Parathyroid adenoma (tissue), 2 donors: Measurements from ENCODE around the gene ARHGEF4.
A peak's percentile ranks its signal among the peaks of the same experiment; 100 is the strongest.
"Not testable (repeated sequence)": the region's sequence is repeated elsewhere in the genome, so short reads cannot be mapped to it uniquely, and the experiment has no call there.

ENCODE experiments used
- H2AFZ ChIP-seq: fragments of 300-600 bp; sonication (generic); one replicate; pipeline ENCODE4 v1.7.0; 2017; ENCODE audit warnings: antibody characterized with exemption, mild to moderate bottlenecking
- H3K27ac ChIP-seq: fragments of 300-600 bp; sonication (generic); one replicate; pipeline ENCODE4 v1.7.0; 2017
- H3K27me3 ChIP-seq: fragments of 300-600 bp; sonication (generic); one replicate; pipeline ENCODE4 v1.7.0; 2017; ENCODE audit warnings: low read length; ENCODE audit not compliant: control insufficient read depth, insufficient read depth
- H3K36me3 ChIP-seq: fragments of 300-600 bp; sonication (generic); one replicate; pipeline ENCODE4 v1.7.0; 2017; ENCODE audit warnings: low read length; ENCODE audit not compliant: control insufficient read depth, insufficient read depth
- H3K4me1 ChIP-seq: fragments of 300-600 bp; sonication (generic); one replicate; pipeline ENCODE4 v1.7.0; 2017; ENCODE audit warnings: control low read depth
- H3K4me2 ChIP-seq: fragments of 300-600 bp; sonication (generic); one replicate; pipeline ENCODE4 v1.7.0; 2017; ENCODE audit warnings: low read length
- H3K4me3 ChIP-seq: fragments of 300-600 bp; sonication (generic); one replicate; pipeline ENCODE4 v1.7.0; 2017; ENCODE audit warnings: low read depth, low read length
- H3K79me2 ChIP-seq: fragments of 300-600 bp; sonication (generic); one replicate; pipeline ENCODE4 v1.7.0; 2017; ENCODE audit warnings: control low read depth
- H3K9ac ChIP-seq: fragments of 300-600 bp; sonication (generic); one replicate; pipeline ENCODE4 v1.7.0; 2017; ENCODE audit warnings: mild to moderate bottlenecking
- H3K9me3 ChIP-seq: fragments of 300-600 bp; sonication (generic); one replicate; pipeline ENCODE4 v1.7.0; 2017; ENCODE audit warnings: low read length; ENCODE audit not compliant: control insufficient read depth
- TF ChIP-seq, protein P1 (sequence below): fragments of 300-600 bp; sonication (generic); IDR thresholded peaks from one replicate; pipeline ENCODE4 v1.7.0; 2017; ENCODE audit warnings: antibody characterized with exemption, mild to moderate bottlenecking
- donor health status: primary hyperparathyroidism.

ARHGEF4 gene

DNA sequence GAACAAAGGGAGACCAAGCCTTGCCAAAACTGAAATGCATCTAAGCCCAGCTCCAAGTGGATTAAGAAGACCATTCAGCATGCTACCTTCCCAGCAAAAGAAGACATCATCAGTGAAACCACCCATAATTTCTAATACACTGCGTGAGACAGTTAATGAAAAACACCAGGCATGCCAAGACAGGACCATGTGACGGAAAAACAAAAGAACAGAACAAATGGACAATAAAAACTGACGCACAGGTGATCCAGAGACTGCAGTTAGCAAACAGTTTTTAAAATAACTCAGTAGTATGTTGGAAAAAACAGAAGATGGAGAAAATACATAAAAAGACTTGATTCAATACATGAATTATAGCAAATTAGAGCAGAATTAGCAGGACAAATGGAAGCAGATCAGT, 241.3 kb downstream of the ARHGEF4 start:
- H3K9me3 ChIP-seq = no peaks in the 10 kb centered on the region
- H3K36me3 ChIP-seq = no peaks in the 10 kb centered on the region
- no peak overlapping the region for H3K9ac ChIP-seq
- no peak overlapping the region for H3K27ac ChIP-seq
- no peak overlapping the region for H3K4me2 ChIP-seq
- H3K4me3 ChIP-seq = no peak overlapping the region
- H3K79me2 ChIP-seq = peaks cover 76% of the 10 kb centered on the region
- peaks cover 8% of the 10 kb centered on the region for H3K4me1 ChIP-seq
- TF ChIP-seq, protein P1, sequence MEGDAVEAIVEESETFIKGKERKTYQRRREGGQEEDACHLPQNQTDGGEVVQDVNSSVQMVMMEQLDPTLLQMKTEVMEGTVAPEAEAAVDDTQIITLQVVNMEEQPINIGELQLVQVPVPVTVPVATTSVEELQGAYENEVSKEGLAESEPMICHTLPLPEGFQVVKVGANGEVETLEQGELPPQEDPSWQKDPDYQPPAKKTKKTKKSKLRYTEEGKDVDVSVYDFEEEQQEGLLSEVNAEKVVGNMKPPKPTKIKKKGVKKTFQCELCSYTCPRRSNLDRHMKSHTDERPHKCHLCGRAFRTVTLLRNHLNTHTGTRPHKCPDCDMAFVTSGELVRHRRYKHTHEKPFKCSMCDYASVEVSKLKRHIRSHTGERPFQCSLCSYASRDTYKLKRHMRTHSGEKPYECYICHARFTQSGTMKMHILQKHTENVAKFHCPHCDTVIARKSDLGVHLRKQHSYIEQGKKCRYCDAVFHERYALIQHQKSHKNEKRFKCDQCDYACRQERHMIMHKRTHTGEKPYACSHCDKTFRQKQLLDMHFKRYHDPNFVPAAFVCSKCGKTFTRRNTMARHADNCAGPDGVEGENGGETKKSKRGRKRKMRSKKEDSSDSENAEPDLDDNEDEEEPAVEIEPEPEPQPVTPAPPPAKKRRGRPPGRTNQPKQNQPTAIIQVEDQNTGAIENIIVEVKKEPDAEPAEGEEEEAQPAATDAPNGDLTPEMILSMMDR = no peak
- H3K27me3 ChIP-seq = no peaks in the 10 kb centered on the region
- H2AFZ ChIP-seq = no peak overlapping the region

DNA sequence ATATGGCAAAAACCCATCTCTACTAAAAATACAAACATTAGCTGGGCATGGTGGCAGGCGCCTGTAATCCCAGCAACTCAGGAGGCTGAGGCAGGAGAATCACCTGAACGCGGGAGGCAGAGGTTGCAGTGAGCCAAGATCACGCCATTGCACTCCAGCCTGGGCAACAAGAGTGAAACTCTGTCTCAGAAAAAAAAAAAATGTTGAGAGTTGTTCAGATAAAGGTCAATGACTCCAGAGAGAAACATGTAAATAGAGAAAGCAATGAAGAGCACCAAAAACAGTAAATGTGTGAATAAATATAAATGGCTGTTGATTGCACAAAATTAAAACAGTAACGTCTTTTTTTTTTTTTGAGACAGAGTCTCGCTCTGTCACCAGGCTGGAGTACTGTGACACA, 243.2 kb downstream of the ARHGEF4 start:
- not testable (repeated sequence) for H3K4me2 ChIP-seq, H2AFZ ChIP-seq, H3K27me3 ChIP-seq, H3K4me3 ChIP-seq, H3K27ac ChIP-seq, H3K36me3 ChIP-seq, H3K4me1 ChIP-seq, H3K9ac ChIP-seq, H3K9me3 ChIP-seq
- peaks cover 73% of the 10 kb centered on the region for H3K79me2 ChIP-seq

DNA sequence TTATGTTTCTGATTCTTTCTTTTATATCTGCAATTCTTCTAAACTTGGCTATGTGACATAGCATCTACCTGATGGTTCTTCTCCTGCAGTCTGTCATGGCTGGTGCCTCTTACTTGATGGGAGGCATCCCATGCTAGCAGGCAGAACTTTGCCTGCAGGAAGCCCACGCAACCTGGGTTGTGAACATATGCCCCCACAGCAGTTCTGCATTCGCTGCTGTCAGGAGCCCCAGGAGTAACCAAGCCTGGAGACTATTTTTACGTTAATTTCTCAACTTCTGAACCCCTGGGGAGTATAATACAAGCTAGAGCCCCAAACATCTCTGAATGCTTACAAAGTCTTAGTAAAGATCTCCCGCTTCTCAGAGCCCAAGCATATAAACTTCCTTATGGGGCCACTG, 244.5 kb downstream of the ARHGEF4 start:
- H3K4me2 ChIP-seq = no peak overlapping the region
- H2AFZ ChIP-seq = no peak overlapping the region
- H3K4me3 ChIP-seq = no peak overlapping the region
- no peaks in the 10 kb centered on the region for H3K9me3 ChIP-seq
- no peaks in the 10 kb centered on the region for H3K27me3 ChIP-seq
- no peak overlapping the region for H3K27ac ChIP-seq
- peaks cover 75% of the 10 kb centered on the region for H3K79me2 ChIP-seq
- no peaks in the 10 kb centered on the region for H3K36me3 ChIP-seq
- H3K9ac ChIP-seq = no peak overlapping the region
- TF ChIP-seq, protein P1 = no peak
- peaks cover 4% of the 10 kb centered on the region for H3K4me1 ChIP-seq

DNA sequence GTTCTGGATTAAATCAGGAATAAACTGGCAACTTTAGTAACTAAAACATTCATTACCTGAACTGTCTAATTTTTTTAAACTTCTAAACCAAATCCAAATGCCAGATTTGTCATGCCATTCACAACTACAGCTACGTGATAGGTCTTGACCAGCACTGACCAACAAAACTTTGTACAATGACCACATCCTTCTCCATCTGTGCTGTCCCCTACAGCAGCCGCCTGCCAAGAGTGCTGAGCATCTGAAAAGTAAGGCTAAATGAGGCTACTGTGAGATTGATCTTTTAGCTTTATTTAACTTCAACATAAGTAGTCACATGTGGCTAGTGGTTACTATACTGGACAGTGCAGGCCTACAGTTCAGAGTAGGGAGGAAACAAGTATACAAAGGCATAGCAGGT, 248.9 kb downstream of the ARHGEF4 start:
- no peaks in the 10 kb centered on the region for H3K9me3 ChIP-seq
- peaks cover 84% of the 10 kb centered on the region for H3K79me2 ChIP-seq
- H3K36me3 ChIP-seq = no peaks in the 10 kb centered on the region
- H3K9ac ChIP-seq = no peak overlapping the region
- TF ChIP-seq, protein P1 = no peak
- H3K4me1 ChIP-seq = peaks cover 4% of the 10 kb centered on the region
- no peak overlapping the region for H3K27ac ChIP-seq
- H3K4me2 ChIP-seq = no peak overlapping the region
- H3K27me3 ChIP-seq = no peaks in the 10 kb centered on the region
- no peak overlapping the region for H3K4me3 ChIP-seq
- H2AFZ ChIP-seq = no peak overlapping the region

DNA sequence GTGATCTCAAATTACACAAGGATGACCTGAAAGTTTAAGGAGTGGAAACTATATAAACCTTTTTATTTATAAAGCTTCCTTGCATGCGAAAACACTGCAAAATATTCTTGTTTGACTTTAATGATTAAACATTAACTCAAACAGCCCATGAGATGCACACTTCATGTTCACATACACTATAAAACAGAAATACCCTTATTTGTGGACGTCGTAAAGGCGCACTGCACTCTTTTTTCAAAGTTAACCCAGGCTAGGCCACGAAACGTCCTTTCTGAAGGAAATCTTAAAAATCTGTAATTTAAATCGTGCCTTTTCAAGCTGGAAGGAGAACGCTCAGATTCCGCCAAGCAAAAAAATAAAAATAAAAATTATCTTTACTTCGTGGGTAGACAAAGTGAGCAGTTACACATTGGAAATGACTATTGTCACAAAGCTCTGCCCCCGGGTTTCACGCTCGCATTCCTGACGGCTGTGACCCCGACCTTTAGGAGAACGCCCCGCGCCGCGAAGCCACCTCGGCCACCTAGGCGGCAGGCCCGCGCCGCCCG, 255.8 kb downstream of the ARHGEF4 start:
- H3K36me3 ChIP-seq = no peaks in the 10 kb centered on the region
- H3K4me2 ChIP-seq = peak overlapping the region; percentile 39
- H2AFZ ChIP-seq = peak overlapping the region; percentile 64
- peak overlapping the region; percentile 91 for H3K27ac ChIP-seq
- H3K4me3 ChIP-seq = peak overlapping the region; percentile 74
- H3K9me3 ChIP-seq = no peaks in the 10 kb centered on the region
- H3K9ac ChIP-seq = peak overlapping the region; percentile 41
- peaks cover 37% of the 10 kb centered on the region for H3K79me2 ChIP-seq
- TF ChIP-seq, protein P1 = no peak
- no peaks in the 10 kb centered on the region for H3K27me3 ChIP-seq
- peaks cover 2% of the 10 kb centered on the region for H3K4me1 ChIP-seq
